Endothelial cell (in vitro differentiated cells): ENCODE data around the gene PDE10A. TPM values are rescaled to one million over a fixed set of nuclear protein-coding genes. Genes with fewer than 3 reads are reported as not detected.

Experiments used
- DNase-seq: peaks from one replicate; pipeline ENCODE4 v3.0.0; 2021; ENCODE audit warnings: low spot score
- H3K27ac Mint-ChIP-seq: one replicate; pipeline ENCODE4 v1.8.0; 2021; ENCODE audit warnings: mixed read lengths, inconsistent platforms; ENCODE audit not compliant: unreplicated experiment
- H3K27me3 Mint-ChIP-seq: one replicate; pipeline ENCODE4 v1.8.0; 2021; ENCODE audit warnings: mild to moderate bottlenecking, moderate library complexity, mixed read lengths, inconsistent platforms; ENCODE audit not compliant: unreplicated experiment
- H3K36me3 Mint-ChIP-seq: one replicate; pipeline ENCODE4 v1.8.0; 2021; ENCODE audit warnings: mild to moderate bottlenecking, low read depth, mixed read lengths, inconsistent platforms; ENCODE audit not compliant: unreplicated experiment
- H3K4me1 Mint-ChIP-seq: one replicate; pipeline ENCODE4 v1.8.0; 2021; ENCODE audit warnings: mild to moderate bottlenecking, mixed read lengths, inconsistent platforms; ENCODE audit not compliant: unreplicated experiment
- H3K4me3 Mint-ChIP-seq: one replicate; pipeline ENCODE4 v1.8.0; 2021; ENCODE audit warnings: mild to moderate bottlenecking, mixed read lengths, inconsistent platforms; ENCODE audit not compliant: unreplicated experiment
- H3K9me3 Mint-ChIP-seq: one replicate; pipeline ENCODE4 v1.8.0; 2021; ENCODE audit warnings: mixed read lengths, inconsistent platforms; ENCODE audit not compliant: unreplicated experiment
- total RNA-seq: library from RNA; stranded (reverse); fragmentation: NEBNext Ultra II Directional; extraction: Animal tissue kit (Norgen Biotek cat#: 25700); gene quantifications from one replicate; pipeline ENCODE4 v1.2.1, GENCODE V29; 2021; ENCODE audit not compliant: unreplicated experiment
- TF ChIP-seq, protein P1 (sequence below): fragments of 200-600 bp; sonication (generic); IDR thresholded peaks from one replicate; pipeline ENCODE4 v1.5.0; 2021; ENCODE audit warnings: antibody characterized with exemption; ENCODE audit not compliant: unreplicated experiment

PDE10A gene
- total RNA-seq, 1 donor from 2014 or later: 11.5 TPM

- H3K4me1 Mint-ChIP-seq: no peaks in the 10 kb centered on the region
- H3K27ac Mint-ChIP-seq: no peak overlapping the region
- no peaks in the 10 kb centered on the region for H3K27me3 Mint-ChIP-seq
- H3K9me3 Mint-ChIP-seq: no peaks in the 10 kb centered on the region
- no peak overlapping the region for H3K4me3 Mint-ChIP-seq
- H3K36me3 Mint-ChIP-seq: no peaks in the 10 kb centered on the region
- DNase-seq: no peak
- TF ChIP-seq, protein P1, sequence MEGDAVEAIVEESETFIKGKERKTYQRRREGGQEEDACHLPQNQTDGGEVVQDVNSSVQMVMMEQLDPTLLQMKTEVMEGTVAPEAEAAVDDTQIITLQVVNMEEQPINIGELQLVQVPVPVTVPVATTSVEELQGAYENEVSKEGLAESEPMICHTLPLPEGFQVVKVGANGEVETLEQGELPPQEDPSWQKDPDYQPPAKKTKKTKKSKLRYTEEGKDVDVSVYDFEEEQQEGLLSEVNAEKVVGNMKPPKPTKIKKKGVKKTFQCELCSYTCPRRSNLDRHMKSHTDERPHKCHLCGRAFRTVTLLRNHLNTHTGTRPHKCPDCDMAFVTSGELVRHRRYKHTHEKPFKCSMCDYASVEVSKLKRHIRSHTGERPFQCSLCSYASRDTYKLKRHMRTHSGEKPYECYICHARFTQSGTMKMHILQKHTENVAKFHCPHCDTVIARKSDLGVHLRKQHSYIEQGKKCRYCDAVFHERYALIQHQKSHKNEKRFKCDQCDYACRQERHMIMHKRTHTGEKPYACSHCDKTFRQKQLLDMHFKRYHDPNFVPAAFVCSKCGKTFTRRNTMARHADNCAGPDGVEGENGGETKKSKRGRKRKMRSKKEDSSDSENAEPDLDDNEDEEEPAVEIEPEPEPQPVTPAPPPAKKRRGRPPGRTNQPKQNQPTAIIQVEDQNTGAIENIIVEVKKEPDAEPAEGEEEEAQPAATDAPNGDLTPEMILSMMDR: no peak
These were observed 261.9 kb downstream of the PDE10A start for GRCh38 chr6:165401092-165401491.

- TF ChIP-seq, protein P1: no peak
- no peak overlapping the region for H3K27ac Mint-ChIP-seq
- H3K27me3 Mint-ChIP-seq: no peaks in the 10 kb centered on the region
- no peak overlapping the region for H3K4me3 Mint-ChIP-seq
- no peak for DNase-seq
- H3K36me3 Mint-ChIP-seq: peaks cover 4% of the 10 kb centered on the region
- no peaks in the 10 kb centered on the region for H3K4me1 Mint-ChIP-seq
- no peaks in the 10 kb centered on the region for H3K9me3 Mint-ChIP-seq
These were observed 272.6 kb downstream of the PDE10A start for GRCh38 chr6:165390475-165390874.

GRCh38 chr6:165389534-165389933 lies 273.5 kb downstream of the PDE10A start:
- H3K36me3 Mint-ChIP-seq: peaks cover 4% of the 10 kb centered on the region
- no peaks in the 10 kb centered on the region for H3K9me3 Mint-ChIP-seq

GRCh38 chr6:165383323-165383722 lies 279.7 kb downstream of the PDE10A start:
- no peaks in the 10 kb centered on the region for H3K4me1 Mint-ChIP-seq
- peaks cover 4% of the 10 kb centered on the region for H3K36me3 Mint-ChIP-seq
- TF ChIP-seq, protein P1: no peak
- H3K4me3 Mint-ChIP-seq: no peak overlapping the region
- no peak for DNase-seq
- no peaks in the 10 kb centered on the region for H3K9me3 Mint-ChIP-seq
- no peaks in the 10 kb centered on the region for H3K27me3 Mint-ChIP-seq
- H3K27ac Mint-ChIP-seq: peak overlapping the region; percentile 10

More at GRCh38 chr6:165389534-165389933, 273.5 kb downstream of the PDE10A start:
- Mint-ChIP-seq H3K27ac (no peak overlapping the region), H3K4me3 (no peak overlapping the region), H3K27me3 (no peaks in the 10 kb centered on the region), H3K4me1 (no peaks in the 10 kb centered on the region)
- TF ChIP-seq, protein P1: no peak
- no peak for DNase-seq

- Mint-ChIP-seq H3K4me1 (no peaks in the 10 kb centered on the region), H3K4me3 (no peak overlapping the region), H3K36me3 (no peaks in the 10 kb centered on the region), H3K27me3 (no peaks in the 10 kb centered on the region), H3K9me3 (no peaks in the 10 kb centered on the region), H3K27ac (no peak overlapping the region)
- TF ChIP-seq, protein P1: no peak
- DNase-seq: no peak
These were observed 286.9 kb downstream of the PDE10A start for GRCh38 chr6:165376100-165376499.
